Endothelial cell of umbilical vein (primary cell): ENCODE measurements around the gene SLC5A5.

ENCODE experiments used
- CTCF ChIP-seq, 2 donors: IDR thresholded peaks; 1 replicate in 1 of 2; 2 replicates in 1 of 2; pipeline ENCODE4 v1.5.1; 2011; ENCODE audit warnings: low read length in 2 of 2, mild to moderate bottlenecking in 2 of 2, moderate library complexity in 2 of 2, control low read depth in 1 of 2, inconsistent platforms in 1 of 2, low read depth in 1 of 2; ENCODE audit not compliant: insufficient read depth in 1 of 2; ENCODE audit errors: extremely low read depth in 1 of 2
- EZH2 ChIP-seq: IDR thresholded peaks from 2 replicates; pipeline ENCODE4 v1.6.1; 2012; ENCODE audit warnings: borderline replicate concordance, low read depth, mild to moderate bottlenecking, moderate library complexity, low read length, inconsistent platforms; ENCODE audit not compliant: severe bottlenecking
- POLR2A ChIP-seq: IDR thresholded peaks from 2 replicates; pipeline ENCODE4 v1.6.1; 2012; ENCODE audit warnings: low read depth, mild to moderate bottlenecking, control low read depth, low read length
- POLR2AphosphoS5 ChIP-seq: IDR thresholded peaks from 2 replicates; pipeline ENCODE4 v1.6.1; 2012; ENCODE audit warnings: low read depth, mild to moderate bottlenecking, control low read depth, low read length, moderate library complexity; ENCODE audit not compliant: insufficient read depth

- no peak for TF ChIP-seq CTCF (IDR thresholded peaks at IDR 0.05; ENCODE audit: extremely low read depth in 1 of 2, insufficient read depth in 1 of 2, low read depth in 1 of 2, low read length in 2 of 2)
- no peak for TF ChIP-seq POLR2A
- TF ChIP-seq POLR2AphosphoS5, result no peak
- TF ChIP-seq EZH2, result no peak
These were observed 72.6 kb downstream of the SLC5A5 start for GRCh38 chr19:17944301-17944700.
